ENCODE results near the gene MYO1F. TPM values are rescaled to one million over a fixed set of nuclear protein-coding genes. Genes with fewer than 3 reads are reported as not detected.
"Not testable (repeated sequence)": the region's sequence is repeated elsewhere in the genome, so short reads cannot be mapped to it uniquely, and the experiment has no call there.

MYO1F gene
- total RNA-seq, 1 experiment from 2014 or later = 0.37 TPM

- DNase-seq (ENCODE audit: low read depth in 1 of 2, low spot score in 2 of 2) = no peak
- H3K27me3 ChIP-seq (replicated peaks) = no peaks in the 10 kb centered on the region
- no peaks in the 10 kb centered on the region for H3K9me3 ChIP-seq (replicated peaks)
- H3K4me1 ChIP-seq (replicated peaks) = peaks cover 36% of the 10 kb centered on the region
- H3K27ac ChIP-seq = no peak overlapping the region
- no peaks in the 10 kb centered on the region for H3K36me3 ChIP-seq
- H3K4me3 ChIP-seq = no peak overlapping the region
Observed at GRCh38 chr19:8566855-8567254, 10.4 kb downstream of the MYO1F start.

GRCh38 chr19:8564866-8565265 is 12.4 kb downstream of the MYO1F start:
- peaks cover 16% of the 10 kb centered on the region for H3K4me1 ChIP-seq (replicated peaks)
- H3K36me3 ChIP-seq; H3K4me3 ChIP-seq; H3K27ac ChIP-seq; H3K27me3 ChIP-seq (replicated peaks); DNase-seq (ENCODE audit: low read depth in 1 of 2, low spot score in 2 of 2); H3K9me3 ChIP-seq (replicated peaks): not testable (repeated sequence)

GRCh38 chr19:8561075-8561764 is 16.0 kb downstream of the MYO1F start:
- H3K27me3 ChIP-seq (replicated peaks) = no peaks in the 10 kb centered on the region
- H3K4me1 ChIP-seq (replicated peaks) = no peaks in the 10 kb centered on the region
- no peak overlapping the region for H3K4me3 ChIP-seq
- H3K27ac ChIP-seq = no peak overlapping the region
- DNase-seq (ENCODE audit: low read depth in 1 of 2, low spot score in 2 of 2) = no peak
- no peaks in the 10 kb centered on the region for H3K36me3 ChIP-seq
- H3K9me3 ChIP-seq (replicated peaks) = no peaks in the 10 kb centered on the region

GRCh38 chr19:8558325-8558724 is 18.9 kb downstream of the MYO1F start:
- DNase-seq (ENCODE audit: low read depth in 1 of 2, low spot score in 2 of 2) = no peak
- Histone ChIP-seq H3K4me1 (replicated peaks) (no peaks in the 10 kb centered on the region), H3K36me3 (no peaks in the 10 kb centered on the region), H3K27ac (no peak overlapping the region), H3K9me3 (replicated peaks) (no peaks in the 10 kb centered on the region), H3K4me3 (no peak overlapping the region), H3K27me3 (replicated peaks) (no peaks in the 10 kb centered on the region)

GRCh38 chr19:8557642-8558238 is 19.5 kb downstream of the MYO1F start:
- Histone ChIP-seq H3K27ac (no peak overlapping the region), H3K4me1 (replicated peaks) (no peaks in the 10 kb centered on the region), H3K4me3 (no peak overlapping the region), H3K9me3 (replicated peaks) (no peaks in the 10 kb centered on the region), H3K36me3 (no peaks in the 10 kb centered on the region), H3K27me3 (replicated peaks) (no peaks in the 10 kb centered on the region)
- DNase-seq (ENCODE audit: low read depth in 1 of 2, low spot score in 2 of 2) = no peak

GRCh38 chr19:8553729-8554128 is 23.5 kb downstream of the MYO1F start:
- H3K27ac ChIP-seq; H3K4me3 ChIP-seq; H3K27me3 ChIP-seq (replicated peaks); DNase-seq (ENCODE audit: low read depth in 1 of 2, low spot score in 2 of 2); H3K4me1 ChIP-seq (replicated peaks); H3K36me3 ChIP-seq; H3K9me3 ChIP-seq (replicated peaks): not testable (repeated sequence)

- Histone ChIP-seq H3K4me1 (replicated peaks) (no peaks in the 10 kb centered on the region), H3K27ac (no peak overlapping the region), H3K27me3 (replicated peaks) (no peaks in the 10 kb centered on the region), H3K4me3 (no peak overlapping the region), H3K36me3 (no peaks in the 10 kb centered on the region), H3K9me3 (replicated peaks) (no peaks in the 10 kb centered on the region)
- DNase-seq (ENCODE audit: low read depth in 1 of 2, low spot score in 2 of 2) = no peak
Observed at GRCh38 chr19:8552810-8553209, 24.4 kb downstream of the MYO1F start.

- Histone ChIP-seq H3K36me3 (no peaks in the 10 kb centered on the region), H3K9me3 (replicated peaks) (no peaks in the 10 kb centered on the region), H3K27me3 (replicated peaks) (no peaks in the 10 kb centered on the region), H3K4me1 (replicated peaks) (no peaks in the 10 kb centered on the region), H3K27ac (no peak overlapping the region), H3K4me3 (no peak overlapping the region)
- DNase-seq (ENCODE audit: low read depth in 1 of 2, low spot score in 2 of 2) = no peak
Observed at GRCh38 chr19:8550070-8550469, 27.2 kb downstream of the MYO1F start.

- no peaks in the 10 kb centered on the region for H3K4me1 ChIP-seq (replicated peaks)
- DNase-seq (ENCODE audit: low read depth in 1 of 2, low spot score in 2 of 2) = no peak
- H3K27me3 ChIP-seq (replicated peaks) = no peaks in the 10 kb centered on the region
- H3K9me3 ChIP-seq (replicated peaks) = no peaks in the 10 kb centered on the region
- no peak overlapping the region for H3K4me3 ChIP-seq
- H3K36me3 ChIP-seq = no peaks in the 10 kb centered on the region
- H3K27ac ChIP-seq = no peak overlapping the region
Observed at GRCh38 chr19:8545743-8546142, 31.5 kb downstream of the MYO1F start.

GRCh38 chr19:8544168-8544567 is 33.1 kb downstream of the MYO1F start:
- H3K27ac ChIP-seq = no peak overlapping the region
- no peaks in the 10 kb centered on the region for H3K4me1 ChIP-seq (replicated peaks)
- DNase-seq (ENCODE audit: low read depth in 1 of 2, low spot score in 2 of 2) = no peak
- H3K27me3 ChIP-seq (replicated peaks) = no peaks in the 10 kb centered on the region
- H3K4me3 ChIP-seq = no peak overlapping the region
- no peaks in the 10 kb centered on the region for H3K9me3 ChIP-seq (replicated peaks)
- H3K36me3 ChIP-seq = no peaks in the 10 kb centered on the region

GRCh38 chr19:8539621-8540149 is 37.6 kb downstream of the MYO1F start:
- DNase-seq (ENCODE audit: low read depth in 1 of 2, low spot score in 2 of 2) = no peak
- Histone ChIP-seq H3K27ac (no peak overlapping the region), H3K36me3 (no peaks in the 10 kb centered on the region), H3K4me3 (no peak overlapping the region), H3K4me1 (replicated peaks) (no peaks in the 10 kb centered on the region), H3K9me3 (replicated peaks) (no peaks in the 10 kb centered on the region), H3K27me3 (replicated peaks) (no peaks in the 10 kb centered on the region)

- no peak overlapping the region for H3K4me3 ChIP-seq
- H3K36me3 ChIP-seq = no peaks in the 10 kb centered on the region
- DNase-seq (ENCODE audit: low read depth in 1 of 2, low spot score in 2 of 2) = no peak
Observed at GRCh38 chr19:8537099-8537498, 40.1 kb downstream of the MYO1F start.

GRCh38 chr19:8536282-8536681 is 41.0 kb downstream of the MYO1F start:
- Histone ChIP-seq H3K27ac (no peak overlapping the region), H3K27me3 (replicated peaks) (no peaks in the 10 kb centered on the region), H3K4me1 (replicated peaks) (no peaks in the 10 kb centered on the region), H3K36me3 (no peaks in the 10 kb centered on the region), H3K9me3 (replicated peaks) (no peaks in the 10 kb centered on the region), H3K4me3 (no peak overlapping the region)
- no peak for DNase-seq (ENCODE audit: low read depth in 1 of 2, low spot score in 2 of 2)

More at GRCh38 chr19:8537099-8537498, 40.1 kb downstream of the MYO1F start:
- no peaks in the 10 kb centered on the region for H3K27me3 ChIP-seq (replicated peaks)
- H3K4me1 ChIP-seq (replicated peaks) = no peaks in the 10 kb centered on the region
- no peaks in the 10 kb centered on the region for H3K9me3 ChIP-seq (replicated peaks)
- H3K27ac ChIP-seq = no peak overlapping the region

- no peaks in the 10 kb centered on the region for H3K27me3 ChIP-seq (replicated peaks)
- no peak overlapping the region for H3K27ac ChIP-seq
- no peaks in the 10 kb centered on the region for H3K9me3 ChIP-seq (replicated peaks)
- no peak overlapping the region for H3K4me3 ChIP-seq
- no peaks in the 10 kb centered on the region; the same call in 1 of the 2 replicates for H3K4me1 ChIP-seq (replicated peaks)
- no peaks in the 10 kb centered on the region for H3K36me3 ChIP-seq
- no peak for DNase-seq (ENCODE audit: low read depth in 1 of 2, low spot score in 2 of 2)
Observed at GRCh38 chr19:8532225-8532624, 45.0 kb downstream of the MYO1F start.

All from SJSA1 (cell line).